GM12875 (cell line): ENCODE results near the gene SMARCC1.

Experiments
- H3K4me3 ChIP-seq: one replicate; pipeline ENCODE4 v1.5.1; 2011; ENCODE audit warnings: low read depth, low read length, control low read depth
- CTCF ChIP-seq: IDR thresholded peaks from 2 replicates; pipeline ENCODE4 v1.5.1; 2011; ENCODE audit warnings: low read depth, mild to moderate bottlenecking, control low read depth, inconsistent platforms, low read length, moderate library complexity, borderline replicate concordance; ENCODE audit not compliant: insufficient read depth

Gene SMARCC1

GRCh38 chr3:47542471-47543173 lies 239.1 kb downstream of the SMARCC1 start:
- H3K4me3 ChIP-seq: no peak overlapping the region
- no peak for TF ChIP-seq CTCF

- H3K4me3 ChIP-seq: no peak overlapping the region
- TF ChIP-seq CTCF: no peak
Measured at GRCh38 chr3:47541583-47542108, 240.0 kb downstream of the SMARCC1 start.

GRCh38 chr3:47540281-47540680 lies 241.4 kb downstream of the SMARCC1 start:
- TF ChIP-seq CTCF: no peak
- no peak overlapping the region for H3K4me3 ChIP-seq

GRCh38 chr3:47536967-47537366 lies 244.7 kb downstream of the SMARCC1 start:
- TF ChIP-seq CTCF: no peak
- no peak overlapping the region for H3K4me3 ChIP-seq

- no peak for TF ChIP-seq CTCF
- H3K4me3 ChIP-seq: no peak overlapping the region
Measured at GRCh38 chr3:47536221-47536891, 245.3 kb downstream of the SMARCC1 start.
